T1000 (cell line): ENCODE results near the gene ATF7IP.
"Not testable (repeated sequence)": the region's sequence is repeated elsewhere in the genome, so short reads cannot be mapped to it uniquely, and the experiment has no call there.

ENCODE experiments used
- DNase-seq: peaks from one replicate; lab custom pipeline; 2025; ENCODE audit warnings: mixed read lengths; lab: John Stamatoyannopoulos, UW

The ATF7IP gene

GRCh38 chr12:14365294-14366208, at the start of gene ATF7IP:
Gene ATF7IP, plus strand, starts transcription at chr12:14365682. Its CDS starts 58,234 bp downstream, at chr12:14423916.
- DNase-seq = peak; percentile 86

- DNase-seq = no peak
Measured at GRCh38 chr12:14317362-14318146, 47.9 kb upstream of the ATF7IP start.

GRCh38 chr12:14319704-14320427, 45.6 kb upstream of the ATF7IP start:
- DNase-seq = not testable (repeated sequence)

- no peak for DNase-seq
Measured at GRCh38 chr12:14322403-14322802, 43.1 kb upstream of the ATF7IP start.

- DNase-seq = no peak
Measured at GRCh38 chr12:14325716-14326343, 39.7 kb upstream of the ATF7IP start.

- no peak for DNase-seq
Measured at GRCh38 chr12:14326699-14327098, 38.8 kb upstream of the ATF7IP start.

- DNase-seq = no peak
Measured at GRCh38 chr12:14327711-14328110, 37.8 kb upstream of the ATF7IP start.

- no peak for DNase-seq
Measured at GRCh38 chr12:14332482-14332881, 33.0 kb upstream of the ATF7IP start.

GRCh38 chr12:14340371-14340770, 25.1 kb upstream of the ATF7IP start:
- no peak for DNase-seq

GRCh38 chr12:14351524-14351923, 14.0 kb upstream of the ATF7IP start:
- not testable (repeated sequence) for DNase-seq

GRCh38 chr12:14352066-14352465, 13.4 kb upstream of the ATF7IP start:
- not testable (repeated sequence) for DNase-seq

- not testable (repeated sequence) for DNase-seq
Measured at GRCh38 chr12:14354665-14355064, 10.8 kb upstream of the ATF7IP start.

GRCh38 chr12:14356147-14356546, 9.3 kb upstream of the ATF7IP start:
- no peak for DNase-seq

- no peak for DNase-seq
Measured at GRCh38 chr12:14357486-14357885, 8.0 kb upstream of the ATF7IP start.

- DNase-seq = no peak
Measured at GRCh38 chr12:14362352-14362751, 3.1 kb upstream of the ATF7IP start.

GRCh38 chr12:14364583-14365271, 755 bp upstream of the ATF7IP start:
- DNase-seq = no peak

GRCh38 chr12:14366209-14367039, 942 bp downstream of the ATF7IP start:
- no peak for DNase-seq

GRCh38 chr12:14367040-14367661, 1.7 kb downstream of the ATF7IP start:
- DNase-seq = no peak

GRCh38 chr12:14369311-14369710, 3.8 kb downstream of the ATF7IP start:
- no peak for DNase-seq

GRCh38 chr12:14373217-14373616, 7.7 kb downstream of the ATF7IP start:
- DNase-seq = no peak
